ENCODE results near the gene DAAM1.

Gene DAAM1

GRCh38 chr14:59272633-59273032 lies 84.2 kb downstream of the DAAM1 start:
- no peak for DNase-seq (ENCODE audit: extremely low spot score)
- TF ChIP-seq SP1 (IDR thresholded peaks at IDR 0.05), result no peak
- no peak for TF ChIP-seq FOXM1 (IDR thresholded peaks at IDR 0.05; ENCODE audit: borderline replicate concordance)
- no peak for TF ChIP-seq LEF1 (IDR thresholded peaks at IDR 0.05; ENCODE audit: borderline replicate concordance)
- TF ChIP-seq PKNOX1 (IDR thresholded peaks at IDR 0.05), result no peak
- TF ChIP-seq L3MBTL2 (conservative IDR thresholded peaks at IDR 0.05), result no peak
- no peak for TF ChIP-seq SUZ12 (IDR thresholded peaks at IDR 0.05)
- no peak for TF ChIP-seq HDGF (IDR thresholded peaks at IDR 0.05; ENCODE audit: borderline replicate concordance)
- ChIA-PET CTCF (no interaction called here), POLR2A (no interaction called here)

- CTCF ChIA-PET, result no interaction called here
- DNase-seq (ENCODE audit: extremely low spot score), result no peak
- no peak for TF ChIP-seq SUZ12 (IDR thresholded peaks at IDR 0.05)
- TF ChIP-seq TARDBP (IDR thresholded peaks at IDR 0.05), result no peak
- no peak for TF ChIP-seq HDGF (IDR thresholded peaks at IDR 0.05; ENCODE audit: borderline replicate concordance)
- TF ChIP-seq ELF4 (IDR thresholded peaks at IDR 0.05), result no peak
- no peak for TF ChIP-seq BHLHE40 (IDR thresholded peaks at IDR 0.05; ENCODE audit: borderline replicate concordance)
- TF ChIP-seq LEF1 (IDR thresholded peaks at IDR 0.05; ENCODE audit: borderline replicate concordance), result no peak
- no peak for TF ChIP-seq ZNF384 (IDR thresholded peaks at IDR 0.05)
- TF ChIP-seq SP1 (IDR thresholded peaks at IDR 0.05), result no peak
- TF ChIP-seq CTBP1 (IDR thresholded peaks at IDR 0.05; ENCODE audit: borderline replicate concordance), result no peak
- POLR2A ChIA-PET, result no interaction called here
These were observed 85.3 kb downstream of the DAAM1 start for GRCh38 chr14:59273737-59274136.

DNA sequence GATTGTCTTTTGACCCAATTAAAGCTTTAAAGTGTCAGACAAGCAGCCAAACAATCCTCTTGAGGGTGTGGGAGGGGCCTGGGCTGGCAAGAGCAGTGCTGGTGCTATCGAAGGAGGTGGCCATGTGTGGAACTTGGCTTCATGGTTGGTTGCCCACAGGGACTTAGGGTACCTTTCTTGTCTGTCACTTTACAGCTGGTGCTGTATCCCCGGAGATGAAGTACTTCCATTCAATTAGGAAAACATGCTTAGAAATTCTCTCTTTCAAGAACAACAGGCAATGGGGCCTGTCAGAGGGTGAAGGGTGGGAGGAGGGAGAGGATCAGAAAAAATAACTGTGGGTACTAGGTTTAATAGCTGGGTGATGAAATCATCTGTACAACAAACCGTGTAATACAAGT lies 86.5 kb downstream of the DAAM1 start:
- ChIA-PET POLR2A (no interaction called here), CTCF (interaction anchor here (0.5 to 1.1 kb wide), 3 partner anchors 22 to 1167 kb away, joined by 3 read pairs; no protein-coding TSS in a partner anchor)
- no peak for DNase-seq (ENCODE audit: extremely low spot score)
- TF ChIP-seq TARDBP (IDR thresholded peaks at IDR 0.05), result no peak
- no peak for TF ChIP-seq SP1 (IDR thresholded peaks at IDR 0.05)
- TF ChIP-seq FOXM1 (IDR thresholded peaks at IDR 0.05; ENCODE audit: borderline replicate concordance), result no peak
- no peak for TF ChIP-seq LEF1 (IDR thresholded peaks at IDR 0.05; ENCODE audit: borderline replicate concordance)
- no peak for TF ChIP-seq ARNT (IDR thresholded peaks at IDR 0.05)
- no peak for TF ChIP-seq FOXA1 (IDR thresholded peaks at IDR 0.05)
- no peak for TF ChIP-seq SUZ12 (IDR thresholded peaks at IDR 0.05)
- TF ChIP-seq NFRKB (IDR thresholded peaks at IDR 0.05), result no peak
- TF ChIP-seq HDGF (IDR thresholded peaks at IDR 0.05; ENCODE audit: borderline replicate concordance), result no peak
- TF ChIP-seq FOXK2 (IDR thresholded peaks at IDR 0.05), result no peak
- no peak for TF ChIP-seq L3MBTL2 (conservative IDR thresholded peaks at IDR 0.05)
- TF ChIP-seq ZNF384 (IDR thresholded peaks at IDR 0.05), result no peak
- no peak for TF ChIP-seq BHLHE40 (IDR thresholded peaks at IDR 0.05; ENCODE audit: borderline replicate concordance)
- TF ChIP-seq PKNOX1 (IDR thresholded peaks at IDR 0.05), result no peak

DNA sequence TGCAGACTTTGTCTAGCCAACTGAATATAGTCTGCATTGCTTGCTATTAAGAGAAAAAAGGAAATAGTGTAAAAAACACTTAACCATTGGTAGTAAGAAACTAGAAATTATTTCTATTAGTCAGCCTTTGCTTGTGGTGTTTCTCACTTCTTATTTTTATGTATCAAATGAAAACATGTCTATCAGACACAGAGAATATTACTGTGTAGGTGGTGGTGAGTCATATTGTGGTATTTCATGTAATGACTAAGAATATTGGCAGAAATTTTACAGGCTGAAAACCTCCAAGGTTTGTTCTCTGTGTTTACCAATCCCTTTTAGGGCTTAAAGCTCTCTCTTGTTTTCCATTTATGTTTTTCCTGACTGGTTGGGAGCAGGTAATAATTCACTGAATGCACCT lies 87.2 kb downstream of the DAAM1 start:
- ChIA-PET POLR2A (no interaction called here), CTCF (interaction anchor here (0.7 to 0.8 kb wide), 2 partner anchors 15 to 1167 kb away, joined by 3 read pairs; no protein-coding TSS in a partner anchor)
- no peak for TF ChIP-seq FOXA1 (IDR thresholded peaks at IDR 0.05)
- no peak for TF ChIP-seq LEF1 (IDR thresholded peaks at IDR 0.05; ENCODE audit: borderline replicate concordance)
- TF ChIP-seq FOXM1 (IDR thresholded peaks at IDR 0.05; ENCODE audit: borderline replicate concordance), result no peak
- no peak for TF ChIP-seq ARNT (IDR thresholded peaks at IDR 0.05)
- no peak for DNase-seq (ENCODE audit: extremely low spot score)

- TF ChIP-seq TARDBP (IDR thresholded peaks at IDR 0.05) (no peak), BHLHE40 (IDR thresholded peaks at IDR 0.05; ENCODE audit: borderline replicate concordance) (no peak), FOXM1 (IDR thresholded peaks at IDR 0.05; ENCODE audit: borderline replicate concordance) (no peak), ARNT (IDR thresholded peaks at IDR 0.05) (no peak), FOXA1 (IDR thresholded peaks at IDR 0.05) (no peak), FOXK2 (IDR thresholded peaks at IDR 0.05) (no peak), ZNF384 (IDR thresholded peaks at IDR 0.05) (no peak), NFRKB (IDR thresholded peaks at IDR 0.05) (no peak), L3MBTL2 (conservative IDR thresholded peaks at IDR 0.05) (no peak), CTBP1 (IDR thresholded peaks at IDR 0.05; ENCODE audit: borderline replicate concordance) (no peak), SP1 (IDR thresholded peaks at IDR 0.05) (no peak)
- DNase-seq (ENCODE audit: extremely low spot score), result no peak
- CTCF ChIA-PET, result interaction anchor here (0.8 kb wide), 1 partner anchor 14 kb away, joined by 3 read pairs; no protein-coding TSS in a partner anchor
- POLR2A ChIA-PET, result no interaction called here
These were observed 87.8 kb downstream of the DAAM1 start for GRCh38 chr14:59276235-59276634.

- POLR2A ChIA-PET, result no interaction called here
- CTCF ChIA-PET, result no interaction called here
- TF ChIP-seq LEF1 (IDR thresholded peaks at IDR 0.05; ENCODE audit: borderline replicate concordance), result no peak
- no peak for TF ChIP-seq FOXM1 (IDR thresholded peaks at IDR 0.05; ENCODE audit: borderline replicate concordance)
- no peak for TF ChIP-seq PKNOX1 (IDR thresholded peaks at IDR 0.05)
- no peak for TF ChIP-seq BHLHE40 (IDR thresholded peaks at IDR 0.05; ENCODE audit: borderline replicate concordance)
- peak; percentile 17 for DNase-seq (ENCODE audit: extremely low spot score)
These were observed 89.2 kb downstream of the DAAM1 start for GRCh38 chr14:59277659-59278058.

DNA sequence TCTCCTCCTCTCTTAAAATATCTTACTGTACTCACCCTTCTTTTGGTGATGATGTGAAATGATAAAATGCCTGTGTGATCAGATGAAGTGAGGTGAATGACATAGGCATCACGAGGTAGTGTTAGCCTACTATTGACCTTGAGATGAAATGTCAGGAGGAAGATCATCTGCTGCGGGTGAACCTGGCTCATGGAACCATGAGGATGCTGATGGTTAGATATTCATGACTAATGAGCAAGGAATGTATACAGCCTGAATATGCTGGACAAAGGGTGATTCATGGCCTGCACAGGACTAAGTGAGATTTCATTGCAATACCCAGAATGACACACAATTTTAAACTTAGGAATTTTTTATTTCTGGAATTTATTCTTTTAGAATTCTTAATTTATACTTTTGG lies 89.6 kb downstream of the DAAM1 start:
- TF ChIP-seq BHLHE40 (IDR thresholded peaks at IDR 0.05; ENCODE audit: borderline replicate concordance), result no peak
- TF ChIP-seq TARDBP (IDR thresholded peaks at IDR 0.05), result no peak
- no peak for TF ChIP-seq LEF1 (IDR thresholded peaks at IDR 0.05; ENCODE audit: borderline replicate concordance)
- no peak for TF ChIP-seq FOXM1 (IDR thresholded peaks at IDR 0.05; ENCODE audit: borderline replicate concordance)
- TF ChIP-seq FOXA1 (IDR thresholded peaks at IDR 0.05), result no peak
- TF ChIP-seq PKNOX1 (IDR thresholded peaks at IDR 0.05), result peak; percentile 15; the same call in 1 of the 2 replicates
- TF ChIP-seq ARNT (IDR thresholded peaks at IDR 0.05), result no peak
- no peak for TF ChIP-seq HDGF (IDR thresholded peaks at IDR 0.05; ENCODE audit: borderline replicate concordance)
- TF ChIP-seq ELF4 (IDR thresholded peaks at IDR 0.05), result no peak
- POLR2A ChIA-PET, result no interaction called here
- CTCF ChIA-PET, result interaction anchor here (0.7 kb wide), 1 partner anchor 1825 kb away, joined by 3 read pairs; no protein-coding TSS in a partner anchor
- DNase-seq (ENCODE audit: extremely low spot score), result no peak

All from HEK293T (cell line).